ENCODE data around the gene IPO8. TPM values are rescaled to one million over a fixed set of nuclear protein-coding genes. Genes with fewer than 3 reads are reported as not detected.
A peak's percentile ranks its signal among the peaks of the same experiment; 100 is the strongest.

Gene IPO8
- 16.5 TPM for polyA plus RNA-seq (2012; ENCODE audit: insufficient read length, low read depth)

DNA sequence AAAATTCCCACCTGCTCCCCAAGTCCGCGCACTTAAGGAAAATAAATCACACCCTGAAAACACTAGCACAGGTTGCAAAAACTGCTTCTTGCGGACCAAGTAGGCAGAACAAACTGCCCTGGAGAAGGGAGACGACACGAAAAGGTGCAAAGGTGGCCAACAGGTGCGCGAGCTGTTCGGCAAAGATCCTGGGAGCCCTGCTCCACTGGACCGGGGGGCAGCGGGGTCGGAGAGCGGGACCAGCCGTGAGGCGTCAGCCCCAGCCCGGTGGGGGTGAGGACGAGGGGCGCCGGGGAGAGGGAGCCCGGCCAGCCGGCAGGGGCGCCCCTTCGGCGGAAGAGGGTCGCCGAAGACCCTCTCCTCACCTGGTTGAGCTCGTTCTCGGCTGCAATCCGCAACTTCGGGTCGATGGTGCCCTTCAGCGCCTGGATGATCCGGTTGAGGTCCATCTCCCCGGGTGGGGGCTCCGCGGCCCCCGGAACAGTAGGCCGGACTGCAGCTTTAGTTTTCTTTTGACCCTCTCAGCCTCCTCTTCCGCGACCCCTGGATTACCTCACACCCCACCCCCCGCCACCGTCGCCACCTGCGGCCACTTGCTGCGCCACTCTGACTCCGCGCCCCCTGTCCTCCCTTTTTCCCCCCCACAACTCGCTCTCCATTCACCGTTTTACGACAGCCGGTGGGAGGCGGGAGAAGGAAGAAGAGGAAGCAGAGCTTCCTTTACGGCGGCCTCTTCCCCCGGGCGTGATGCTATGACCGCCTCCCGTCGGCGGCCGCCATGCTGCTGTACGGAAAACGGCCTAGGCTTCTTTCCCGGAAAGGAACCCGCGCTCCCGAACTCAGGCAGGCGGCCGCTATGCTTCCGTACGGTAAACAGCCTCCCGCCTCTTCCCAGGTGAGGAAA lies at the start of gene IPO8:
Gene IPO8, minus strand, starts transcription at position 671 of the 904 bp plus-strand sequence. Its CDS starts 222 bp downstream, at position 449.
- TF ChIP-seq POLR2AphosphoS5 (IDR thresholded peaks at IDR 0.05; ENCODE audit: low read depth, low read length) (peak; percentile 6), FOXP2 (optimal IDR thresholded peaks at IDR 0.05; ENCODE audit: borderline replicate concordance, extremely low read depth, extremely low read length, insufficient read depth) (peak; percentile 68)
- TF ChIP-seq, protein P1, sequence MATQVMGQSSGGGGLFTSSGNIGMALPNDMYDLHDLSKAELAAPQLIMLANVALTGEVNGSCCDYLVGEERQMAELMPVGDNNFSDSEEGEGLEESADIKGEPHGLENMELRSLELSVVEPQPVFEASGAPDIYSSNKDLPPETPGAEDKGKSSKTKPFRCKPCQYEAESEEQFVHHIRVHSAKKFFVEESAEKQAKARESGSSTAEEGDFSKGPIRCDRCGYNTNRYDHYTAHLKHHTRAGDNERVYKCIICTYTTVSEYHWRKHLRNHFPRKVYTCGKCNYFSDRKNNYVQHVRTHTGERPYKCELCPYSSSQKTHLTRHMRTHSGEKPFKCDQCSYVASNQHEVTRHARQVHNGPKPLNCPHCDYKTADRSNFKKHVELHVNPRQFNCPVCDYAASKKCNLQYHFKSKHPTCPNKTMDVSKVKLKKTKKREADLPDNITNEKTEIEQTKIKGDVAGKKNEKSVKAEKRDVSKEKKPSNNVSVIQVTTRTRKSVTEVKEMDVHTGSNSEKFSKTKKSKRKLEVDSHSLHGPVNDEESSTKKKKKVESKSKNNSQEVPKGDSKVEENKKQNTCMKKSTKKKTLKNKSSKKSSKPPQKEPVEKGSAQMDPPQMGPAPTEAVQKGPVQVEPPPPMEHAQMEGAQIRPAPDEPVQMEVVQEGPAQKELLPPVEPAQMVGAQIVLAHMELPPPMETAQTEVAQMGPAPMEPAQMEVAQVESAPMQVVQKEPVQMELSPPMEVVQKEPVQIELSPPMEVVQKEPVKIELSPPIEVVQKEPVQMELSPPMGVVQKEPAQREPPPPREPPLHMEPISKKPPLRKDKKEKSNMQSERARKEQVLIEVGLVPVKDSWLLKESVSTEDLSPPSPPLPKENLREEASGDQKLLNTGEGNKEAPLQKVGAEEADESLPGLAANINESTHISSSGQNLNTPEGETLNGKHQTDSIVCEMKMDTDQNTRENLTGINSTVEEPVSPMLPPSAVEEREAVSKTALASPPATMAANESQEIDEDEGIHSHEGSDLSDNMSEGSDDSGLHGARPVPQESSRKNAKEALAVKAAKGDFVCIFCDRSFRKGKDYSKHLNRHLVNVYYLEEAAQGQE (IDR thresholded peaks at IDR 0.05; ENCODE audit: insufficient read depth in 1 of 2, low read depth in 2 of 2, low read length in 2 of 2), result no peak

DNA sequence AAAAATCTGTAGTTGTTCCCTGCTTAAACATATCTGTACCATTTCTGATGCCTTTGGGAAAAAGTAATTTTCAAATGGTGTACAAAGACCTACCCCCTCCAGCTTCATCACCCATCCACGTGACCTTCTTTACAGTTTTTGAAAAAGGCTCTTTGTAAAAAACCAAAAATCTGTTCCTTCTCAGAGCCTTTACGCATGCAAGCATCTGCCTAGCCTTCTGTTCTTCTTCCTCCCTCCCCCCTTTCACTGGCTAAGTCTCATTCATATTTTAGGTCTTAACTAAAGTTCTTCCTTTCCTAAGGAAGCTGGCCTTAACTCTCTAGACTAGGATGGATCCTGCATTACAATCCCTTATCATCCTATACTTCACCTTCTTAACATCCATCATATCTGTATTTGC lies 48.7 kb upstream of the IPO8 start:
- TF ChIP-seq, protein P1 (IDR thresholded peaks at IDR 0.05; ENCODE audit: insufficient read depth in 1 of 2, low read depth in 2 of 2, low read length in 2 of 2), result no peak
- no peak for TF ChIP-seq POLR2AphosphoS5 (IDR thresholded peaks at IDR 0.05; ENCODE audit: low read depth, low read length)
- TF ChIP-seq SIN3A (IDR thresholded peaks at IDR 0.05; ENCODE audit: borderline replicate concordance, insufficient read depth, low read length), result no peak
- TF ChIP-seq TAF1 (IDR thresholded peaks at IDR 0.05; ENCODE audit: borderline replicate concordance, insufficient read depth, low read length), result no peak
- TF ChIP-seq FOXP2 (optimal IDR thresholded peaks at IDR 0.05; ENCODE audit: borderline replicate concordance, extremely low read depth, extremely low read length, insufficient read depth), result no peak

DNA sequence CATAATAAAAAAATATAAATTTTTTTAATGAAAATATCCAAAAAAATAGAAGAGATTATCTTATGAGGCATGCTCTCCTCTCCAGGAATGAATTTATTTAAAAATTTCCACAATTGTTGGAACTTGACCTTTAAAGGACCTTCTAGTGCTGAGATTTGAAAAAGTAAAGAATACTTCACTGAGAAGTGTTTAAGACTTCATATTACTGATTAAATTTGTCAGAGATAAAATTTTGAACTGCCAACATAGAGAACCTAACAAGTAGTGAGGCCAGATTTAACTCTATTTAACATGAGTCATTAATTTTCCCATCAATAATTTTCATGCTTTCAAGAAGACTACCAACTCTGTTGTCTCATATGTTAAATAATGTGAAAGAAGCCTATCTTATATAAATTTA lies 44.6 kb upstream of the IPO8 start:
- TF ChIP-seq, protein P1 (IDR thresholded peaks at IDR 0.05; ENCODE audit: insufficient read depth in 1 of 2, low read depth in 2 of 2, low read length in 2 of 2), result no peak

DNA sequence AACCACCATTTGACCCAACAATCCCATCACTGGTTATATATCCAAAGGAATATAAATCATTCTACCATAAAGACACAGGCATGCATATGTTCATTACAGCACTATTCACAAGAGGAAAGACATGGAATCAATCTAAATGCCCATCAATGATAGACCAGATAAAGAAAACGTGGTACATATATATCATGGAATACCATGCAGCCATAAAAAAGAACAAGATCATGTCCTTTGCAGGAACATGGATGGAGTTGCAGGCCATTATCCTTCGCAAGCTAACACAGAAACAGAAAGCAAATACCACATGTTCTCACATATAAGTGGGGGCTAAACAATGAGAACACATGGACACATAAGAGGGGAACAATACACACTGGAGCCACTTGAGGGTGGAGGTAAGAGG lies 43.4 kb upstream of the IPO8 start:
- no peak for TF ChIP-seq POLR2AphosphoS5 (IDR thresholded peaks at IDR 0.05; ENCODE audit: low read depth, low read length)
- TF ChIP-seq FOXP2 (optimal IDR thresholded peaks at IDR 0.05; ENCODE audit: borderline replicate concordance, extremely low read depth, extremely low read length, insufficient read depth), result no peak
- no peak for TF ChIP-seq TAF1 (IDR thresholded peaks at IDR 0.05; ENCODE audit: borderline replicate concordance, insufficient read depth, low read length)
- TF ChIP-seq, protein P1 (IDR thresholded peaks at IDR 0.05; ENCODE audit: insufficient read depth in 1 of 2, low read depth in 2 of 2, low read length in 2 of 2), result no peak
- no peak for TF ChIP-seq SIN3A (IDR thresholded peaks at IDR 0.05; ENCODE audit: borderline replicate concordance, insufficient read depth, low read length)

Measured in PFSK-1 (cell line).